Activated naive CD4-positive, alpha-beta T cell treated with anti-CD3 and anti-CD28 coated beads, Interleukin-2, amount 50 U/mL, for 24 hours (primary cell): Measurements from ENCODE around the gene SRSF6.
"Not testable (repeated sequence)": the region's sequence is repeated elsewhere in the genome, so short reads cannot be mapped to it uniquely, and the experiment has no call there.

ENCODE experiments used
- H3K27ac Mint-ChIP-seq: one replicate; pipeline ENCODE4 v1.8.0; 2021; ENCODE audit warnings: mild to moderate bottlenecking, mixed read lengths
- H3K27me3 Mint-ChIP-seq: one replicate; pipeline ENCODE4 v1.8.0; 2021; ENCODE audit warnings: mixed read lengths
- H3K36me3 Mint-ChIP-seq: one replicate; pipeline ENCODE4 v1.8.0; 2021; ENCODE audit warnings: mixed read lengths
- H3K4me1 Mint-ChIP-seq: one replicate; pipeline ENCODE4 v1.8.0; 2021; ENCODE audit warnings: mixed read lengths
- H3K4me3 Mint-ChIP-seq: one replicate; pipeline ENCODE4 v1.8.0; 2021; ENCODE audit warnings: mild to moderate bottlenecking, mixed read lengths
- H3K9me3 Mint-ChIP-seq: one replicate; pipeline ENCODE4 v1.8.0; 2021; ENCODE audit warnings: mixed read lengths

SRSF6 gene

GRCh38 chr20:43457640-43458421, at the start of gene SRSF6:
SRSF6 (plus strand) TSS chr20:43457896; CDS start chr20:43458034, 138 bp downstream.
- Mint-ChIP-seq H3K36me3 (peaks cover 21% of the 10 kb centered on the region), H3K4me1 (peaks cover 38% of the 10 kb centered on the region), H3K9me3 (no peaks in the 10 kb centered on the region), H3K27ac (peak within 1 kb of the TSS; percentile 98), H3K27me3 (no peaks in the 10 kb centered on the region), H3K4me3 (peak within 1 kb of the TSS; percentile 92)

GRCh38 chr20:43408848-43409576, 48.7 kb upstream of the SRSF6 start:
- Mint-ChIP-seq H3K4me3 (no peak overlapping the region), H3K27me3 (peaks cover 42% of the 10 kb centered on the region), H3K27ac (no peak overlapping the region), H3K4me1 (no peaks in the 10 kb centered on the region), H3K9me3 (peaks cover 10% of the 10 kb centered on the region), H3K36me3 (peaks cover 5% of the 10 kb centered on the region)

GRCh38 chr20:43409577-43409913, 48.2 kb upstream of the SRSF6 start:
- no peaks in the 10 kb centered on the region for H3K4me1 Mint-ChIP-seq
- H3K4me3 Mint-ChIP-seq: no peak overlapping the region
- H3K9me3 Mint-ChIP-seq: peaks cover 10% of the 10 kb centered on the region
- peaks cover 5% of the 10 kb centered on the region for H3K36me3 Mint-ChIP-seq
- peaks cover 39% of the 10 kb centered on the region for H3K27me3 Mint-ChIP-seq
- no peak overlapping the region for H3K27ac Mint-ChIP-seq

GRCh38 chr20:43415661-43416430, 41.9 kb upstream of the SRSF6 start:
- Mint-ChIP-seq H3K36me3 (peaks cover 12% of the 10 kb centered on the region), H3K27me3 (peaks cover 14% of the 10 kb centered on the region), H3K27ac (no peak overlapping the region), H3K4me1 (no peaks in the 10 kb centered on the region), H3K4me3 (no peak overlapping the region), H3K9me3 (peaks cover 17% of the 10 kb centered on the region)

GRCh38 chr20:43416591-43417228, 41.0 kb upstream of the SRSF6 start:
- Mint-ChIP-seq H3K9me3 (peaks cover 17% of the 10 kb centered on the region), H3K4me1 (no peaks in the 10 kb centered on the region), H3K27ac (no peak overlapping the region), H3K27me3 (peaks cover 10% of the 10 kb centered on the region), H3K4me3 (no peak overlapping the region), H3K36me3 (peaks cover 14% of the 10 kb centered on the region)

GRCh38 chr20:43420192-43420591, 37.5 kb upstream of the SRSF6 start:
- Mint-ChIP-seq H3K36me3 (peaks cover 14% of the 10 kb centered on the region), H3K4me3 (no peak overlapping the region), H3K27me3 (peaks cover 16% of the 10 kb centered on the region), H3K27ac (no peak overlapping the region), H3K9me3 (peaks cover 17% of the 10 kb centered on the region), H3K4me1 (no peaks in the 10 kb centered on the region)

- not testable (repeated sequence) for H3K4me3 Mint-ChIP-seq, H3K4me1 Mint-ChIP-seq, H3K27ac Mint-ChIP-seq
- Mint-ChIP-seq H3K9me3 (peaks cover 17% of the 10 kb centered on the region), H3K36me3 (peaks cover 14% of the 10 kb centered on the region), H3K27me3 (peaks cover 16% of the 10 kb centered on the region)
Measured at GRCh38 chr20:43420913-43421312, 36.8 kb upstream of the SRSF6 start.

GRCh38 chr20:43426172-43426571, 31.5 kb upstream of the SRSF6 start:
- H3K4me1 Mint-ChIP-seq: no peaks in the 10 kb centered on the region
- H3K9me3 Mint-ChIP-seq: no peaks in the 10 kb centered on the region
- H3K36me3 Mint-ChIP-seq: no peaks in the 10 kb centered on the region
- peaks cover 14% of the 10 kb centered on the region for H3K27me3 Mint-ChIP-seq
- no peak overlapping the region for H3K27ac Mint-ChIP-seq
- no peak overlapping the region for H3K4me3 Mint-ChIP-seq

- H3K4me1 Mint-ChIP-seq: no peaks in the 10 kb centered on the region
- no peak overlapping the region for H3K4me3 Mint-ChIP-seq
- no peaks in the 10 kb centered on the region for H3K9me3 Mint-ChIP-seq
- no peak overlapping the region for H3K27ac Mint-ChIP-seq
- H3K36me3 Mint-ChIP-seq: no peaks in the 10 kb centered on the region
- peaks cover 4% of the 10 kb centered on the region for H3K27me3 Mint-ChIP-seq
Measured at GRCh38 chr20:43430265-43431133, 27.2 kb upstream of the SRSF6 start.

- Mint-ChIP-seq H3K9me3 (no peaks in the 10 kb centered on the region), H3K27ac (no peak overlapping the region), H3K27me3 (peaks cover 4% of the 10 kb centered on the region), H3K36me3 (no peaks in the 10 kb centered on the region), H3K4me3 (no peak overlapping the region), H3K4me1 (no peaks in the 10 kb centered on the region)
Measured at GRCh38 chr20:43431134-43431519, 26.6 kb upstream of the SRSF6 start.

GRCh38 chr20:43432498-43432897, 25.2 kb upstream of the SRSF6 start:
- Mint-ChIP-seq H3K4me3 (no peak overlapping the region), H3K9me3 (no peaks in the 10 kb centered on the region), H3K27me3 (peaks cover 3% of the 10 kb centered on the region), H3K27ac (no peak overlapping the region), H3K36me3 (no peaks in the 10 kb centered on the region), H3K4me1 (no peaks in the 10 kb centered on the region)

GRCh38 chr20:43433250-43433854, 24.3 kb upstream of the SRSF6 start:
- Mint-ChIP-seq H3K27ac (no peak overlapping the region), H3K27me3 (peaks cover 3% of the 10 kb centered on the region), H3K9me3 (no peaks in the 10 kb centered on the region), H3K4me1 (no peaks in the 10 kb centered on the region), H3K36me3 (no peaks in the 10 kb centered on the region), H3K4me3 (no peak overlapping the region)

GRCh38 chr20:43434565-43434964, 23.1 kb upstream of the SRSF6 start:
- H3K27ac Mint-ChIP-seq: no peak overlapping the region
- peaks cover 11% of the 10 kb centered on the region for H3K4me1 Mint-ChIP-seq
- H3K4me3 Mint-ChIP-seq: no peak overlapping the region
- no peaks in the 10 kb centered on the region for H3K36me3 Mint-ChIP-seq
- no peaks in the 10 kb centered on the region for H3K9me3 Mint-ChIP-seq
- peaks cover 3% of the 10 kb centered on the region for H3K27me3 Mint-ChIP-seq

- Mint-ChIP-seq H3K9me3 (no peaks in the 10 kb centered on the region), H3K27me3 (peaks cover 3% of the 10 kb centered on the region), H3K4me3 (no peak overlapping the region), H3K36me3 (no peaks in the 10 kb centered on the region), H3K4me1 (peaks cover 19% of the 10 kb centered on the region), H3K27ac (no peak overlapping the region)
Measured at GRCh38 chr20:43438578-43439316, 18.9 kb upstream of the SRSF6 start.
